Activated CD8-positive, alpha-beta T cell treated with anti-CD3 and anti-CD28 coated beads, Interleukin-2, amount 10 ng/mL, durations not matched to agents 7 days and 5 days (primary cell): Measurements from ENCODE around the gene ATRN. TPM values are rescaled to one million over a fixed set of nuclear protein-coding genes. Genes with fewer than 3 reads are reported as not detected.
"Not testable (repeated sequence)": the region's sequence is repeated elsewhere in the genome, so short reads cannot be mapped to it uniquely, and the experiment has no call there.

Experiments
- ATAC-seq: fragments of 150-1000 bp; cut with Tn5 transposase; one replicate; pipeline ENCODE4 v1.10.0; 2021; ENCODE audit warnings: moderate library complexity
- CTCF ChIA-PET: fragments of 350-600 bp; sonication (Branson Sonifier 250); formaldehyde crosslinking; loops from one replicate; lab custom pipeline; 2021; ENCODE audit warnings: antibody characterized with exemption; lab: Charles Lee
- POLR2A ChIA-PET: fragments of 350-600 bp; sonication (Branson Sonifier 250); formaldehyde crosslinking; loops from one replicate; lab custom pipeline; 2021; ENCODE audit warnings: antibody characterized with exemption; lab: Charles Lee
- DNase-seq: peaks from one replicate; pipeline ENCODE4 v3.0.0-alpha.2; 2020
- H3K27ac Mint-ChIP-seq: one replicate; pipeline ENCODE4 v1.8.0; 2021; ENCODE audit warnings: mild to moderate bottlenecking, mixed read lengths
- H3K27me3 Mint-ChIP-seq: one replicate; pipeline ENCODE4 v1.8.0; 2021; ENCODE audit warnings: low read depth, mixed read lengths
- H3K36me3 Mint-ChIP-seq: one replicate; pipeline ENCODE4 v1.8.0; 2021; ENCODE audit warnings: low read depth, mixed read lengths
- H3K4me1 Mint-ChIP-seq: one replicate; pipeline ENCODE4 v1.8.0; 2021; ENCODE audit warnings: low read depth, mixed read lengths
- H3K4me3 Mint-ChIP-seq: one replicate; pipeline ENCODE4 v1.8.0; 2021; ENCODE audit warnings: mild to moderate bottlenecking, mixed read lengths
- H3K9me3 Mint-ChIP-seq: one replicate; pipeline ENCODE4 v1.8.0; 2022; ENCODE audit warnings: mixed read lengths; ENCODE audit not compliant: insufficient read depth
- total RNA-seq, 2 experiments: library from RNA; stranded (reverse); gene quantifications; one replicate each; pipeline ENCODE4 v1.2.3, GENCODE V29; 2021

The ATRN gene
- total RNA-seq, 2 experiments from 2014 or later: 8.1 to 8.5 TPM

DNA sequence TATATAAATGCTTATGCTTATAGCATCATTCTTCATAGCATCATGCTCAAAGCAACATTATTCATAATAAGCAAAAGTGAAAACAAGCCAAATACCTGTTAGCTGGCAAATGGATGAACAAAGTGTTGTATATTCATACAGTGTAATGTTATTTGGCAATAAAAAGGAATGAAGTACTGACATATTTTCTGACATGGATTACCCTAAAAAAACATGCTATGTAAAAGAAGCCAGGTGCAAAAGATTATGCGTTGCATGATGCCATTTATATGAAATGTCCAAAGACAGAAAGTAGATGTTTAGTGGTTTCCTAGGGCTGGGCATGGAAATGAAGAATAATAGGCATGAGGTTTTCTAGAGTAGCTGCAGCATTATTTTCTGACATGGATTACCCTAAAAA lies 115.3 kb downstream of the ATRN start:
- no peak overlapping the region for H3K4me3 Mint-ChIP-seq
- ATAC-seq (no peak), DNase-seq (no peak)
- CTCF ChIA-PET: no interaction called here
- no peaks in the 10 kb centered on the region for H3K9me3 Mint-ChIP-seq
- no peaks in the 10 kb centered on the region for H3K27me3 Mint-ChIP-seq
- no peak overlapping the region for H3K27ac Mint-ChIP-seq
- no peaks in the 10 kb centered on the region for H3K4me1 Mint-ChIP-seq
- H3K36me3 Mint-ChIP-seq: peaks cover 14% of the 10 kb centered on the region
- POLR2A ChIA-PET: no interaction called here

DNA sequence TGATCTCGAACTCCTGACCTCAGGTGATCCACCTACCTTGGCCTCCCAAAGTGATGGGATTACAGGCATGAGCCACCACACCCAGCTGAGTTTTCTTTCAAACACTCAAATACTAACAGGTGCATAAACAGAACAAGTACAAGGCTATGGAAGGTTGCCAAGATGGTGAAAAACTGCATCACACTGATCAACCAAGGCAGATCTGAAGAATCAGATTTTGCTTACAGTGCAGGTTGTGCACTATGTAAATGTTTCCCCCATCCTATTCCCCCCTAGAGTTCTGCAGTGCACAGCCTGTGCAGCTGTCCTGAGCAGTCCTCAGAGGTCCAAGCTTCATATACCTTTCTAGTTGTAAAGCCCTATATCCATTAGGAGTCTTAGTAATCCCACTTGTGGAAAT lies 119.3 kb downstream of the ATRN start:
- CTCF ChIA-PET: interaction anchor here (1.2 kb wide), 1 partner anchor 87 kb away, joined by 3 read pairs; no protein-coding TSS in a partner anchor
- DNase-seq (no peak), ATAC-seq (no peak)
- H3K27me3 Mint-ChIP-seq: no peaks in the 10 kb centered on the region
- POLR2A ChIA-PET: no interaction called here
- no peaks in the 10 kb centered on the region for H3K4me1 Mint-ChIP-seq
- no peak overlapping the region for H3K27ac Mint-ChIP-seq
- no peak overlapping the region for H3K4me3 Mint-ChIP-seq
- peaks cover 18% of the 10 kb centered on the region for H3K36me3 Mint-ChIP-seq
- no peaks in the 10 kb centered on the region for H3K9me3 Mint-ChIP-seq

DNA sequence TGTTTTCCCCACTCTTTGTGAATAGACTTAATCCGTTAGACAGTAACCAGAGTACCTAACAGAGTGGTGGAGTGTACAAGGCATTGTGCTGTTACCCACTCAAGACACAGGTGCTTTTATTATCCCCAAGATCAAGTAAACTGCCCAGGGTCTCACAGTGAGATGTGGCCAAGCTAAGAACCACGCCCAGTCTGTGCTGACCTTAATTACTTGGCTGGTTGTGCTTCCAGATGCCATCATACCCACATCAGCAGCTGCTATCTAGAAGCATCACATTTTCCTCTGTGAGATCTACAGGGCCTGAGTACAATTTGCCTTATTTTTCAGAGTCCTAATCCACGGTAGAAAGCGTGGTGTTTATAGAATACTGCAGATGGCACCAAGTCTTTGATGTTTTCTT lies 122.1 kb downstream of the ATRN start:
- Mint-ChIP-seq H3K9me3 (no peaks in the 10 kb centered on the region), H3K27me3 (no peaks in the 10 kb centered on the region), H3K4me3 (no peak overlapping the region), H3K4me1 (no peaks in the 10 kb centered on the region), H3K27ac (no peak overlapping the region), H3K36me3 (peaks cover 13% of the 10 kb centered on the region)
- DNase-seq (no peak), ATAC-seq (no peak)
- CTCF ChIA-PET: no interaction called here
- POLR2A ChIA-PET: no interaction called here

DNA sequence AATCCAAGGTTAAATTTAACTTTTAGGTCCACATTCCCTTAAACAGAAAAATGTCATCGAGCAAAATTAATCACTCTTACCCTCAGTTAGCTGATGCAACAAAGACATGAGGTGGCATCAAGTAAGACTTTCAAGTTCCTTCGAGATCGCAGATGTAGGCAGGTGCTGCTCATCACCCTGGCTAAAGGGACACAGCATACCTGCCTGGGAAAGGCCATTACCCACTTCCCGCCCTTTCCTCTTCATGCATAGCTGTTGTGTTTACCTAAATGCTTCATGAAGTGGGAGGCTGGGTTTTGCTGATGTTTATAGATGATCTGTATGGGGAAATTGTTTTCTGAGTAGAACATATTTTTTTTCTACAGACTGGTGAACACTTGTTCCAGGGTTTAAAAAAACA lies 124.7 kb downstream of the ATRN start:
- H3K27me3 Mint-ChIP-seq: no peaks in the 10 kb centered on the region
- no peaks in the 10 kb centered on the region for H3K9me3 Mint-ChIP-seq
- CTCF ChIA-PET: interaction anchor here (0.8 to 1.2 kb wide), 2 partner anchors 14 to 32 kb away, joined by 3 to 5 read pairs; no protein-coding TSS in a partner anchor
- H3K4me1 Mint-ChIP-seq: no peaks in the 10 kb centered on the region
- H3K36me3 Mint-ChIP-seq: peaks cover 13% of the 10 kb centered on the region
- H3K27ac Mint-ChIP-seq: no peak overlapping the region
- no peak overlapping the region for H3K4me3 Mint-ChIP-seq
- no peak for ATAC-seq
- no peak for DNase-seq
- POLR2A ChIA-PET: no interaction called here

DNA sequence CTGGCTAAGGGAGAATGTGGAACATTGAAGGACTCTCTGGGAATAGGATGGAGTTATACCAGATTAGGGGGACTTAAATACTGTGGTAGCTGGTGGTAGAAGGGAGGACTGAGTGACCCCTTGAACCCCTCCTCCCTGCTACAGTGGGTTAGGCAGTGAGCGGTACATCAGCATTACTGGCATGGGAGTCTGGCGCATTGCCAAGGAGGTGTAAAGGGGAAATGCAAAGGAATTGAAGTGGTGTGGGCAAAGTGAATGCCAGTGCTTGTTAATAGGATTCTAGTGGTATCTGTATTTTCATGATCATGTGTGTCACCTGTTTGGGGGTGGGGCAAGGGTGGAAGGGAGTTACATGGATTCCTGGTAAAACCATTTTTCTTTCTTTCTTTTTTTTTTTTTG lies 132.3 kb downstream of the ATRN start:
- no peak overlapping the region for H3K4me3 Mint-ChIP-seq
- ChIA-PET CTCF (interaction anchor here (1.4 kb wide), 1 partner anchor 108 kb away, joined by 5 read pairs; no protein-coding TSS in a partner anchor), POLR2A (no interaction called here)
- no peaks in the 10 kb centered on the region for H3K9me3 Mint-ChIP-seq
- peaks cover 19% of the 10 kb centered on the region for H3K36me3 Mint-ChIP-seq
- H3K27me3 Mint-ChIP-seq: no peaks in the 10 kb centered on the region
- peaks cover 5% of the 10 kb centered on the region for H3K4me1 Mint-ChIP-seq
- ATAC-seq: no peak
- DNase-seq: no peak
- H3K27ac Mint-ChIP-seq: no peak overlapping the region

DNA sequence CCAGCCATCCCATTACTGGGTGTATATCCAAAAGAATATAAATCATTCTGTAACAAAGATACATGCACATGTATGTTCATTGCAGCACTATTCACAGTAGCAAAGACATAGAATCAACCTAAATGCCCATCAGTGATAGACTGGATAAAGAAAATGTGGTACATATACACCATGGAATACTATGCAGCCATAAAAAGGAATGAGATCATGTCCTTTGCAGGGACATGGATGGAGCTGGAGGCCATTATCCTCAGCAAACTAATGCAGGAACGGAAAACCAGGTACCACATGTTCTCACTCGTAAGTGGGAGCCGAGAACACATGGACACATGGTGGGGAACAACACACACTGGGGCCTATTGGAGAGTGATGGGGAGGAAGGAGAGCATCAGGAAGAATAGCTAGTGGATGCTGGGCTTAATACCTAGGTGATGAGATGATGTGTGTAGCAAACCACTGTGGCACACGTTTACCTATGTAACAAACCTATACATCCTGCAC lies 134.6 kb downstream of the ATRN start:
- H3K36me3 Mint-ChIP-seq: peaks cover 19% of the 10 kb centered on the region
- H3K27ac Mint-ChIP-seq, CTCF ChIA-PET, H3K27me3 Mint-ChIP-seq, POLR2A ChIA-PET, H3K4me1 Mint-ChIP-seq, H3K4me3 Mint-ChIP-seq, ATAC-seq, DNase-seq, H3K9me3 Mint-ChIP-seq: not testable (repeated sequence)

DNA sequence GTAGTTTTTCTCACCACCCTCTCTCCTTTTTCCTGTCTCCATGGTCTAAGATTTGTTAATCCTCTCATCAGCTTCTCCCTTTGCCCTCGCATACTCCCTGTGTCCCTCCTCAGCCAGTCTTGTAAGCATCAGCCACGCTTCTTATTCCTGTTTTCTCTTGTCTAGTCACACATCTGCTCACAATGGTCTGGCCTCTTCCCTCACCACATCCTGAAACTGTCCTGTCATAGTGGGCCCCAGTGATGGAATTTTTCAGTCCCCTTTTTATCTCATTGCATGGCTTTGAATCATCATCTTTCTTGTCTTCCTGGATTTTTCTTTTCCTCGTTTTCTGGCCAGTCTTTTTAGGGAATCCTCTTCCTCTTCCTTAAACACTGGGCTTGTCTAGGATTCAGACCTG lies 135.2 kb downstream of the ATRN start:
- Mint-ChIP-seq H3K9me3 (no peaks in the 10 kb centered on the region), H3K4me3 (no peak overlapping the region), H3K27me3 (no peaks in the 10 kb centered on the region), H3K36me3 (peaks cover 17% of the 10 kb centered on the region), H3K4me1 (peaks cover 5% of the 10 kb centered on the region), H3K27ac (no peak overlapping the region)
- ATAC-seq: no peak
- no peak for DNase-seq
- POLR2A ChIA-PET: no interaction called here
- CTCF ChIA-PET: no interaction called here

DNA sequence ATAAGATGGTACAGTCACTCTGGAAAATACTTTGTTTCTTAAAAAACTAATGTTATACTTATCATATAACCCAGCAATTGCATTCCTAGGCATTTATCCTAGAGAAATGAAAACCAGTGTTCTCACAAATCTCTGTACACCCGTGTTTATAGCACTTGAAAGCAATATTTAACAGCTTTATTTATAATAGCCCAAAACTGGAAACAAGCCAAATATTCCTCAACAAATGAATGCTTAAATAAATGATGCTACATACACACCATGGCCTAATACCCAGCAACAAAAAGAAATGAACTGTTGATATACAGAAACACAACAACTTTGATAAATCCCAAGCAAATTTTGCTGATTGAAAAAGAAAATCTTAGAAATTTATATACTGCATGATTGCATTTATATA lies 141.1 kb downstream of the ATRN start:
- DNase-seq (no peak), ATAC-seq (no peak)
- H3K27me3 Mint-ChIP-seq: no peaks in the 10 kb centered on the region
- H3K4me3 Mint-ChIP-seq: no peak overlapping the region
- H3K9me3 Mint-ChIP-seq: no peaks in the 10 kb centered on the region
- no peak overlapping the region for H3K27ac Mint-ChIP-seq
- ChIA-PET POLR2A (no interaction called here), CTCF (interaction anchor here (1.6 kb wide), 1 partner anchor 99 kb away, joined by 6 read pairs; no protein-coding TSS in a partner anchor)
- peaks cover 2% of the 10 kb centered on the region for H3K36me3 Mint-ChIP-seq
- peaks cover 3% of the 10 kb centered on the region for H3K4me1 Mint-ChIP-seq

DNA sequence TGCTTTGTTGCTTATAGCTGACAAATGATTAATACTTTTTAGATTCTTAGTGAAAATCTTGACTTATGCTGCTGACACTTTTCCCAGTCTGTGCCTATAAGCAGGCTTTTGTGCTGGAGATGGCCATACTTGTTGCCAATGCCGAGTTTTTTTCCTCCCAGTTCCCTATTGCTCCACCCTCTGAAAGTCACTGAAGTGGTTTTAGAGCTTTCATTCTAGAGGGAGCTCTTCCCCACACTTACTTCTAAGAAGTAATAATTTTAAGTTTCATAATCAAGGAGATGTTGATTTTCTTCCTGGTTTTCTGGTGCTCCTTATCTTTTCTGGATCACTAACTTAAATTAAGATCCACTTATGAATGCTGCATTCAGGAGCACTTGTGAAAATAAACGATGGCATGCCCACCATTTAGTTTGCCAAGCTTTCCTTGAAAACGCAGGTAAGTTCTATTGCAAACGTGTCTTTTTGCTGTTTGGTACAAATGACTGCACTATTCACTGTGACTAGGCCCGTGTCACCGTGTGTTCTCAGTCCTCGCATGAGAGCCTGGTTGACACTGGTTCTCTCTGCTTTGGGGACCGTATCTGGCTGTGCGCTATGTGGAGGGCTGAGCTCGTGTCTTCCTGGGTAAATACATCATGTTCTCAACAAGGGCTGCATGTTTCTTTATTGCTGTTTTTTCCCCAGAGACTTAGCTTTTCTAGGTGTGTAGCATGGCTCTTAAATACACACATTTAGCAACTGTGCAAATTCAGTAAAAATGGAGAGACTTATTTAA lies 142.2 kb downstream of the ATRN start:
- no peak overlapping the region for H3K27ac Mint-ChIP-seq
- ChIA-PET POLR2A (no interaction called here), CTCF (interaction anchor here (0.6 to 1.6 kb wide), 4 partner anchors 59 to 156 kb away, joined by 3 to 6 read pairs (median 3); no protein-coding TSS in a partner anchor)
- peaks cover 3% of the 10 kb centered on the region for H3K4me1 Mint-ChIP-seq
- no peak overlapping the region for H3K4me3 Mint-ChIP-seq
- ATAC-seq: no peak
- DNase-seq: no peak
- H3K36me3 Mint-ChIP-seq: no peaks in the 10 kb centered on the region
- H3K27me3 Mint-ChIP-seq: no peaks in the 10 kb centered on the region
- H3K9me3 Mint-ChIP-seq: no peaks in the 10 kb centered on the region

DNA sequence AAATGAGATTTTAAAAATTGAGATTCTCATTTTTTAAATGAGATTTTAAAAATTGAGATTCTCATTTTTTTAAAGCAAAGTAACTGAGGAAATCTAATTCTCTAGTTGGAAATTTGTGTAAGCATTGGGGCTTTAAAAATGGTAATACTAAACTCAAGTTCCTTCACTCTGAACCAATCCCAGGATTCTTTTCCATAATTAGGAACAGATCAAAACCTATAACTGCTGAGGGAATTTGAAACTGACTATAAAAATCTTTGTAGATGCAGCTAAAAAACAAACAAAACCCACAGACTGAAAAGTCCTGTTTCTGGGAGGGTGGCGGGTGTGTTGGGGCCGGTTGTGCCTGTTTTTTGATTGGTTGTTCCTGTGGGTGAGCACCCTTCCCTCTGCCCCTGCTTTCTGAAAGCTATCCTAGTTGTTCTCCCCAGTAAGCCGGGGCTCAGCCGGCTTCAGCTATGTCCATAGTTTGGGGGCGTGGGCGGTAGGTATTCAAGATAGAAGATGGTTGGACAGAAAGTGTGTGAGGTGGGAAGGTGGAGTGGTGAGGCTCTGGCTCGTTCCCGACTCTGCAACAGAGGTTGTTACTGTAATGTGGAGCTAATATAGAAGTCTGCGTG lies 143.1 kb downstream of the ATRN start:
- ATAC-seq (no peak), DNase-seq (no peak)
- ChIA-PET CTCF (interaction anchor here (1.0 kb wide), 1 partner anchor 58 kb away, joined by 3 read pairs; no protein-coding TSS in a partner anchor), POLR2A (no interaction called here)
- Mint-ChIP-seq H3K9me3 (no peaks in the 10 kb centered on the region), H3K27me3 (no peaks in the 10 kb centered on the region), H3K4me3 (no peak overlapping the region), H3K36me3 (no peaks in the 10 kb centered on the region), H3K4me1 (peaks cover 3% of the 10 kb centered on the region), H3K27ac (no peak overlapping the region)

DNA sequence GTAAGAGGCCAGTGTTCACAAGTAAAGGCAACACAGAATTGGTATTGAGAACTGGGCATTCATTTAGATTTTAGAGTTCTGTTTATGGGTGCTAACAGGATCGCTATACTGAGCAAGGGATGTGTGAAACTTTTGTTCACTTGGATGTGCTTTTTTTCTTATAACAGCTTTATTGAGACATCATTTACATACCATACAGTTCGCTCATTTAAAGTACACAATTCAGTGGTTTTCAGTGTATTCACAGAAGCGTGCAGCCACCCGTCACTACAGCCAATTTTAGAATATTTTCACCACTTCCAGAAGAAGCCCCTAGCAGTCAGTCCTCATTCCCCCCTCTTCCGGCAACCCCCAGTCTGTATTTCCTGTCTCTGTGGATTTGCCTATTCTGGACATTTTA lies 143.6 kb downstream of the ATRN start:
- peaks cover 3% of the 10 kb centered on the region for H3K4me1 Mint-ChIP-seq
- H3K9me3 Mint-ChIP-seq: no peaks in the 10 kb centered on the region
- H3K27ac Mint-ChIP-seq: no peak overlapping the region
- ChIA-PET CTCF (interaction anchor here (0.7 kb wide), 1 partner anchor 298 kb away, joined by 3 read pairs; no protein-coding TSS in a partner anchor), POLR2A (no interaction called here)
- no peaks in the 10 kb centered on the region for H3K36me3 Mint-ChIP-seq
- no peak overlapping the region for H3K4me3 Mint-ChIP-seq
- ATAC-seq (no peak), DNase-seq (no peak)
- no peaks in the 10 kb centered on the region for H3K27me3 Mint-ChIP-seq
